Glomerular visceral epithelial cell (primary cell): ENCODE results near the gene AGMO.

Experiments
- DNase-seq: peaks from one replicate; pipeline ENCODE4 v3.0.0-alpha.2; 2016; ENCODE audit errors: extremely low spot score

The AGMO gene

GRCh38 chr7:15228831-15229230, 333.0 kb downstream of the AGMO start:
- DNase-seq, result no peak

GRCh38 chr7:15225981-15226380, 335.8 kb downstream of the AGMO start:
- no peak for DNase-seq

GRCh38 chr7:15219758-15220157, 342.1 kb downstream of the AGMO start:
- no peak for DNase-seq

GRCh38 chr7:15218261-15218660, 343.6 kb downstream of the AGMO start:
- DNase-seq, result no peak

GRCh38 chr7:15215616-15216015, 346.2 kb downstream of the AGMO start:
- DNase-seq, result no peak

GRCh38 chr7:15214976-15215375, 346.8 kb downstream of the AGMO start:
- no peak for DNase-seq

- no peak for DNase-seq
Observed at GRCh38 chr7:15213093-15213492, 348.7 kb downstream of the AGMO start.

- DNase-seq, result no peak
Observed at GRCh38 chr7:15209429-15209828, 352.4 kb downstream of the AGMO start.

GRCh38 chr7:15204421-15204820, 357.4 kb downstream of the AGMO start:
- DNase-seq, result no peak

DNA sequence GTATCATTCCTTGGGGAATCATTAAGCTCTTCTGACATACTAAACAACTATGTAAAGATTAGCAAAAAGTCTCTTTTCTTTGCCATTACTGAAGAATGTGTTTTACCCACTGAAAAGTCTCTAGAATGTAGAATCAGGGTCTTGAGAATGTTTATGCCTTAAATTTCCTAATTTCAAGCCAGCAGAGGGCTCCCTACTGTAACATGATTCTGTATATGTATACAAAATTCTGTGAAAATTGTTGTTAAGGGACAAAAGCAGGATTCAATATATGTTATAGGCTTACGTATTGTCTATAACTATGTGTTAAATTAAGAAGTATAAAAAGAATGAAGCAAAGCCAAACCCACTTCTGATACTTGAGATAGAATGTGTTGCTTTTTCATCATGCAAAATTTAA, 362.3 kb downstream of the AGMO start:
- DNase-seq, result no peak

GRCh38 chr7:15197042-15197977, 364.5 kb downstream of the AGMO start:
- no peak for DNase-seq

DNA sequence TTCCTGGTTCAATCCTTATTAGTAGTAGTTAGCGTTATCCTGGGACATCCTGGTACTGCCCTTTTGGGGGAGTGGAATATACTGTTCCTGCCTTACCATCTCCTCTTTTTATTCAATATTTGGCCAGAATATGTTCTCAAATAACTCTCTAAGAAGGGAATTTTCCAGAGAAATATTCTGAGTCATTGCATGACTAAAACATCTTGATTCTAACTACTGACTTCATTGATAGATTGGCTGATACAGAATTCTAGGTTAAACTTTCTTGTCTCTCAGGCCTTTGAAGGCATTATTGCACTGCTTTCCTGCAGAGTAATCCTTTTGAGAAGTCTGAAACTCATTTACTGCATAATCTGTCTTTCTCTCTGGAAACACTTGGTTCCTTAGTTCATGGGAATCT, 383.8 kb downstream of the AGMO start:
- no peak for DNase-seq

- no peak for DNase-seq
Observed at GRCh38 chr7:15176089-15176488, 385.7 kb downstream of the AGMO start.

GRCh38 chr7:15175152-15175551, 386.7 kb downstream of the AGMO start:
- DNase-seq, result no peak

DNA sequence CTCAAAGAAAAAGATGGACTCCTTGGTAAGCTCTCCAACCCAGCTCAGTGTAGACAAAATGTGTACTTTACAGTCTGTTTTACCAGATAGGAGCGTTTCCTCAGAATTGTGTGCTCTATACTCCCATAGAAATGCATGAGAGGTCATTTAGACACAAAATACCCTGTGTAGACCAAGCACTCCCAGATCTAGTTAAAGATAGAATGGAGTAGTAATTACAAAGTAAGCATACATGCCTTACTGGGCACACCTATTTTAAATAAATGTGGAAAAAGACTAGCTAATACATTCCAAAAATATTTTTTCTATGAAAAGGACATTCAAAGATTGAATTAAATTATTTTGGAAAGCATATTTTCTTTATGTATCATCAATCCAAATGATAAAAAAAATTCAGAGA, 387.3 kb downstream of the AGMO start:
- DNase-seq, result no peak

- DNase-seq, result no peak
Observed at GRCh38 chr7:15168489-15168888, 393.3 kb downstream of the AGMO start.

- DNase-seq, result no peak
Observed at GRCh38 chr7:15167912-15168311, 393.9 kb downstream of the AGMO start.

DNA sequence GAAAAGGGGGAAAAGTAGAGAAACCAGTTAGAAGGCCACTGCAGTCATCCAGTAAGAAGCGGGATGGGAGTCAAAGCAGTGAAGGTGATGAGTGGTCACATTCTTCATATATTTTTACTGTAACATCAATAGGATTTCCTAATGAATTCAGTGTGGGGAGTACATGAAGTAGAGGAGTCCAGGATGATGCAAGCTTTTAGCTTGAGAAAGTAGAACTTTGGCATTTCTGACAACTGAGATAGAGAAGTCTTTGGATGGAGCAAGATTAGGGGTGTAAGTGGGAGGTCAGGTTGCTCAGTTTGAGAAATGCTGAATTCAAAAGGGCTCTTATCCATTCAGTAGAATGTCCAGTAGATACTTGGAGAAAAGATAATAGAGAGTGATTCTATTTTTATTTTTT, 395.2 kb downstream of the AGMO start:
- DNase-seq, result no peak

DNA sequence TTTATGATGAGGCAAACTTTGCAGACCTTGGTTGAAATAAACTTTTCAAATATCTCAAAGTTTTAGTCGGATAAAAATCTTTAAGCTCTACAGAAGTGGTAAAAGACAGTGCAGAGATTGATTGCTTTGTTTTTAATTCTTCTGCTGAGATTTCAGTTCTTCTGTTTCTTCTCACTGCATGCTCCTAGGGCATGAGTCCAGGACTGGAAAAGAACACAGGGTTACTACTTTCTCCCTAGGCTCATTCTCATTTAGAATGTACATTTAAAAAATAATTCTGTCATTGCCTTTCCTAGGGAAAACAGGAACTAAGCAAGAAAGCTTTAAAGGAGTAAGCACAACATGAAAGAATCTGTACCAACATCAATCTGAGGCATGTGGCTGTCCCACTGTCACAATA, 402.6 kb downstream of the AGMO start:
- DNase-seq, result no peak

GRCh38 chr7:15158141-15158810, 403.5 kb downstream of the AGMO start:
- no peak for DNase-seq
